Measurements from ENCODE around the gene LDLRAD3.
"Not testable (repeated sequence)": the region's sequence is repeated elsewhere in the genome, so short reads cannot be mapped to it uniquely, and the experiment has no call there.

The LDLRAD3 gene

GRCh38 chr11:36024716-36025115 is 80.9 kb downstream of the LDLRAD3 start:
- no peak for DNase-seq

- no peak for DNase-seq
Measured at GRCh38 chr11:36026315-36026968, 82.6 kb downstream of the LDLRAD3 start.

GRCh38 chr11:36027731-36028130 is 83.9 kb downstream of the LDLRAD3 start:
- DNase-seq: no peak

GRCh38 chr11:36029616-36030015 is 85.8 kb downstream of the LDLRAD3 start:
- no peak for DNase-seq

- no peak for DNase-seq
Measured at GRCh38 chr11:36030731-36031281, 86.9 kb downstream of the LDLRAD3 start.

GRCh38 chr11:36033082-36033751 is 89.4 kb downstream of the LDLRAD3 start:
- DNase-seq: peak; percentile 11

- no peak for DNase-seq
Measured at GRCh38 chr11:36033936-36034335, 90.1 kb downstream of the LDLRAD3 start.

GRCh38 chr11:36034551-36035331 is 90.9 kb downstream of the LDLRAD3 start:
- no peak for DNase-seq

- DNase-seq: no peak
Measured at GRCh38 chr11:36035454-36035853, 91.6 kb downstream of the LDLRAD3 start.

- no peak for DNase-seq
Measured at GRCh38 chr11:36035999-36036398, 92.1 kb downstream of the LDLRAD3 start.

GRCh38 chr11:36037031-36037430 is 93.2 kb downstream of the LDLRAD3 start:
- DNase-seq: no peak

GRCh38 chr11:36038541-36038940 is 94.7 kb downstream of the LDLRAD3 start:
- DNase-seq: no peak

GRCh38 chr11:36039471-36039870 is 95.6 kb downstream of the LDLRAD3 start:
- no peak for DNase-seq

- DNase-seq: no peak
Measured at GRCh38 chr11:36041988-36042611, 98.2 kb downstream of the LDLRAD3 start.

- DNase-seq: no peak
Measured at GRCh38 chr11:36044636-36045035, 100.8 kb downstream of the LDLRAD3 start.

- DNase-seq: not testable (repeated sequence)
Measured at GRCh38 chr11:36045945-36046344, 102.1 kb downstream of the LDLRAD3 start.

- no peak for DNase-seq
Measured at GRCh38 chr11:36046932-36047331, 103.1 kb downstream of the LDLRAD3 start.

GRCh38 chr11:36047344-36047743 is 103.5 kb downstream of the LDLRAD3 start:
- no peak for DNase-seq

- no peak for DNase-seq
Measured at GRCh38 chr11:36048496-36049247, 104.8 kb downstream of the LDLRAD3 start.

- DNase-seq: no peak
Measured at GRCh38 chr11:36051235-36052144, 107.6 kb downstream of the LDLRAD3 start.

GRCh38 chr11:36053281-36053680 is 109.4 kb downstream of the LDLRAD3 start:
- DNase-seq: no peak
